Loucy (cell line): ENCODE measurements around the gene SLC2A4RG.

Experiments
- H2AFZ ChIP-seq: fragments of 200-600 bp; sonication (generic); 2 replicates; pipeline ENCODE4 v1.6.0; 2016; ENCODE audit warnings: antibody characterized with exemption, mild to moderate bottlenecking, low read length, moderate library complexity
- H3F3A ChIP-seq: fragments of 200-600 bp; 2 replicates; pipeline ENCODE4 v1.6.0; 2016; ENCODE audit warnings: antibody characterized with exemption, low read depth, mild to moderate bottlenecking
- H3K27me3 ChIP-seq: fragments of 200-600 bp; sonication (generic); 2 replicates; pipeline ENCODE4 v1.6.1; 2014; ENCODE audit warnings: low read length, mild to moderate bottlenecking; ENCODE audit not compliant: insufficient read depth, poor library complexity, severe bottlenecking
- H3K36me3 ChIP-seq: fragments of 200-600 bp; sonication (generic); 2 replicates; pipeline ENCODE4 v1.6.1; 2016; ENCODE audit warnings: low read length; ENCODE audit not compliant: insufficient read depth
- H3K4me1 ChIP-seq: fragments of 200-600 bp; sonication (generic); 2 replicates; pipeline ENCODE4 v1.5.1; 2014; ENCODE audit warnings: low read length, mild to moderate bottlenecking; ENCODE audit not compliant: insufficient read depth, poor library complexity, severe bottlenecking
- H3K4me2 ChIP-seq: fragments of 200-600 bp; sonication (generic); 2 replicates; pipeline ENCODE4 v1.6.0; 2014; ENCODE audit warnings: antibody characterized with exemption, low read length, low read depth, mild to moderate bottlenecking; ENCODE audit not compliant: poor library complexity, severe bottlenecking
- H3K4me3 ChIP-seq: fragments of 200-600 bp; sonication (generic); 2 replicates; pipeline ENCODE4 v1.5.1; 2014; ENCODE audit warnings: low read length, mild to moderate bottlenecking, mixed read lengths; ENCODE audit not compliant: poor library complexity, severe bottlenecking
- H3K79me2 ChIP-seq: fragments of 200-600 bp; sonication (generic); 2 replicates; pipeline ENCODE4 v1.6.1; 2014; ENCODE audit warnings: low read length; ENCODE audit not compliant: insufficient read depth
- H3K9ac ChIP-seq: fragments of 200-600 bp; sonication (generic); 2 replicates; pipeline ENCODE4 v1.6.0; 2014; ENCODE audit warnings: mild to moderate bottlenecking, low read depth, low read length, moderate library complexity; ENCODE audit not compliant: poor library complexity, severe bottlenecking
- H3K9me2 ChIP-seq: fragments of 200-600 bp; sonication (generic); replicated peaks from 2 replicates; pipeline ENCODE4 v1.6.1; 2016; ENCODE audit warnings: low read depth, low read length, mixed read lengths
- H3K9me3 ChIP-seq: fragments of 200-600 bp; sonication (generic); 2 replicates; pipeline ENCODE4 v1.6.1; 2014; ENCODE audit warnings: mild to moderate bottlenecking, antibody characterized with exemption, low read length, low read depth; ENCODE audit not compliant: insufficient read depth
- H4K20me1 ChIP-seq: fragments of 200-600 bp; sonication (generic); 2 replicates; pipeline ENCODE4 v1.6.0; 2014; ENCODE audit warnings: antibody characterized with exemption, low read length, mild to moderate bottlenecking; ENCODE audit not compliant: insufficient read depth, poor library complexity, severe bottlenecking
- CTCF ChIP-seq: fragments of 200-600 bp; sonication (generic); conservative IDR thresholded peaks from 2 replicates; pipeline ENCODE4 v1.5.1; 2014; ENCODE audit warnings: mild to moderate bottlenecking, antibody characterized with exemption, low read length
- EZH2phosphoT487 ChIP-seq: fragments of 200-600 bp; IDR thresholded peaks from 2 replicates; pipeline ENCODE4 v1.6.1; 2018; ENCODE audit warnings: antibody characterized with exemption, mild to moderate bottlenecking, moderate library complexity, borderline replicate concordance

Gene SLC2A4RG

GRCh38 chr20:63740627-63741353, 1.2 kb downstream of the SLC2A4RG start:
- H3K4me3 ChIP-seq = peak overlapping the region; percentile 88
- TF ChIP-seq EZH2phosphoT487 (no peak), CTCF (no peak)
- peaks cover 32% of the 10 kb centered on the region for H4K20me1 ChIP-seq
- peak overlapping the region; percentile 92 for H3K9ac ChIP-seq
- H3K4me1 ChIP-seq = peaks cover 33% of the 10 kb centered on the region
- H3K4me2 ChIP-seq = peak overlapping the region; percentile 73
- H3K9me3 ChIP-seq = no peaks in the 10 kb centered on the region
- 0 out of 2 replicates have a peak, but pooled peaks cover 7% of the 10 kb centered on the region for H3F3A ChIP-seq
- H2AFZ ChIP-seq = peak overlapping the region; percentile 30; the same call in 1 of the 2 replicates
- no peaks in the 10 kb centered on the region for H3K27me3 ChIP-seq
- peaks cover 38% of the 10 kb centered on the region for H3K79me2 ChIP-seq
- peaks cover 13% of the 10 kb centered on the region; the same call in 1 of the 2 replicates for H3K36me3 ChIP-seq
- H3K9me2 ChIP-seq = no peaks in the 10 kb centered on the region

- H3K36me3 ChIP-seq = peaks cover 13% of the 10 kb centered on the region; the same call in 1 of the 2 replicates
- H3K4me1 ChIP-seq = peaks cover 27% of the 10 kb centered on the region
- no peaks in the 10 kb centered on the region for H3K27me3 ChIP-seq
- peaks cover 32% of the 10 kb centered on the region for H4K20me1 ChIP-seq
- H3K9me2 ChIP-seq = no peaks in the 10 kb centered on the region
- H2AFZ ChIP-seq = no peak overlapping the region
- H3F3A ChIP-seq = 0 out of 2 replicates have a peak, but pooled peaks cover 7% of the 10 kb centered on the region
- peak overlapping the region; percentile 92 for H3K9ac ChIP-seq
- H3K79me2 ChIP-seq = peaks cover 38% of the 10 kb centered on the region
- H3K4me2 ChIP-seq = peak overlapping the region; percentile 73
- H3K4me3 ChIP-seq = peak overlapping the region; percentile 88
- H3K9me3 ChIP-seq = no peaks in the 10 kb centered on the region
- TF ChIP-seq EZH2phosphoT487 = no peak
- TF ChIP-seq CTCF = no peak
Measured at GRCh38 chr20:63741354-63741675, 1.7 kb downstream of the SLC2A4RG start.

- H3K4me1 ChIP-seq = peaks cover 23% of the 10 kb centered on the region
- TF ChIP-seq CTCF (no peak), EZH2phosphoT487 (no peak)
- H3K4me2 ChIP-seq = peak overlapping the region; percentile 73
- H3K36me3 ChIP-seq = peaks cover 13% of the 10 kb centered on the region; the same call in 1 of the 2 replicates
- H4K20me1 ChIP-seq = peaks cover 32% of the 10 kb centered on the region
- peak overlapping the region; percentile 88 for H3K4me3 ChIP-seq
- no peak overlapping the region for H2AFZ ChIP-seq
- H3K9me3 ChIP-seq = no peaks in the 10 kb centered on the region
- no peaks in the 10 kb centered on the region for H3K9me2 ChIP-seq
- peak overlapping the region; percentile 92 for H3K9ac ChIP-seq
- peaks cover 36% of the 10 kb centered on the region for H3K79me2 ChIP-seq
- 0 out of 2 replicates have a peak, but pooled peaks cover 7% of the 10 kb centered on the region for H3F3A ChIP-seq
- no peaks in the 10 kb centered on the region for H3K27me3 ChIP-seq
Measured at GRCh38 chr20:63741676-63742380, 2.3 kb downstream of the SLC2A4RG start.
